ENCODE data around the gene ELAVL3.
"Not testable (repeated sequence)": the region's sequence is repeated elsewhere in the genome, so short reads cannot be mapped to it uniquely, and the experiment has no call there.

The ELAVL3 gene

DNA sequence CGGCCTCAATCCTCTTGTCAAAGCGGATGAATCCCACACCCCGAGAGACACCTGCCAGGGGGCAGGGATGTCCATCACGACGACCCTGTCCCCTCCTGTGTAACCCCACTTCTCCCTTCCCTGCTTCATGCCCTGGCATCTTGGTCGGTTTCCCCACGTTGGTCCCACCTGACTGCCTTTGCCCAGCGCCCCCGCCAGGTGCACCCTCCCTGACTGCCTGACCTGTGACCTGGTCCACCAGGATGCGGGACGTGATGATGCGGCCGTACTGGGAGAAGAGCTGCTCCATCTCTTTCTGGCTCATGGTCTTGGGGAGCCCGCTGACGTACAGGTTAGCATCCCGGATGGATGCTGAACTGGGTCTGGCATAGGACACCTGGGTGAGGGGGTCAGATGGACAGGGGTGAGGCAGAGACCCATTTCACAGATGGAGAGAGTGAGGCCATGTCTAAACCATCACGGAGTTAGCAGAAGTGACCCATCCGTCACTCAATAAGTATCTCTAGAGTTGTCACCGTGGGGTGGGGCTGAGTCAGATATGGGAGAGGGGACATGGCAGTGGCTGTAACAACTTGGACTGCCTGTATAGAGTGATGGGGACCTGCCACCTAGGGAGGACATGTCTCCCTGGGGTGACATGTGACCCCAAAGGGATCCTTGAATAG lies 22.5 kb downstream of the ELAVL3 start:
- DNase-seq: no peak

- no peak for DNase-seq
Measured at GRCh38 chr19:11457831-11458230, 23.0 kb downstream of the ELAVL3 start.

DNA sequence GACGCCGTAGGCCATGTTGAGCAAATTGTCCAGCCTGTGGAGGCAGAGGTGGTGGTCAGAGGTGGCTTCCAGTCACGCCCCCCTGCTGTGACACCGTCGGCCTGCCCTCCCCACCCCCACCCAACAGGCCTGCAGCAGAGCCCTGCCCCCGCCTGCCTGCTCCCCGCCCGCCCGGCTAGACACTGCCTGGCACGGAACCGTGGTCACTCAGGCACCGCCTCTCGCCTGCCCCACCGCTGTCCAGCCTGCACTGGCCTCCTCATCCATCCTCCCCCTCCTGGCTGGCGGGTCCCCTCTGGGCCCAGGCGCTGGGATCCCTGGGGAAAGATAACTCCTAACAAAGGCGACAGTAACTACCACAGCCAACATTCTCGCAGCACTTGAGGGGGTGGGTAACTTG lies 23.7 kb downstream of the ELAVL3 start:
- DNase-seq: no peak

DNA sequence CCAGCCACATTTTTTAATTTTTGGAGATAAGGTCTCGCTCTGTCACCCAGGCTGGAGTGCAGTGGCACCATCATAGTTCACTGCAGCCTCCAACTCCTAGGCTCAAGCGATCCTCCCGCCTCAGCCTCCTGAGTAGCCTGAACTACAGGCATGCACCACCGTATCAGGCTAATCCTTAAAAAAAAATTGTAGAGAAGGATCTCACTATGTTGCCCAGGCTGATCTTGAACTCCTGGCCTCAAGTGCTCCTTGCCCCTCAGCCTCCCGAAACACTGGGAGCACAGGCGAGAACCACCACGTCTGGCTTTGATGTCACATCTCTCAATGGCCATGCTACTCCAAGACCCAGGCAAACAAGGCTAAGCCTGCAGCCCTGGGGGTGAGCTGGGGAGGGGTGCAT lies 24.2 kb downstream of the ELAVL3 start:
- DNase-seq: no peak

DNA sequence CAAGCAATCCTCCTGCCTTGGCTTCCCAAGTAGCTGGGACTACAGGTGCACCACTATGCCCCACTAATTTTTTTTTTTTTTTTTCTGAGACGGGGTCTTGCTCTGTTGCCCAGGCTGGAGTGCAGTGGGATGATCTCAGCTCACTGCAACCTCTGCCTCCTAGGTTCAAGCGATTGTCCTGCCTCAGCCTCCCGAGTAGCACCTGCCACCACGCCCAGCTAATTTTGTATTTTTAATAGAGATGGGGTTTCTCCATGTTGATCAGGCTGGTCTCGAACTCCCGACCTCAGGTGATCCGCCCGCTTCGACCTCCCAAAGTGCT lies 25.7 kb downstream of the ELAVL3 start:
- DNase-seq: not testable (repeated sequence)

DNA sequence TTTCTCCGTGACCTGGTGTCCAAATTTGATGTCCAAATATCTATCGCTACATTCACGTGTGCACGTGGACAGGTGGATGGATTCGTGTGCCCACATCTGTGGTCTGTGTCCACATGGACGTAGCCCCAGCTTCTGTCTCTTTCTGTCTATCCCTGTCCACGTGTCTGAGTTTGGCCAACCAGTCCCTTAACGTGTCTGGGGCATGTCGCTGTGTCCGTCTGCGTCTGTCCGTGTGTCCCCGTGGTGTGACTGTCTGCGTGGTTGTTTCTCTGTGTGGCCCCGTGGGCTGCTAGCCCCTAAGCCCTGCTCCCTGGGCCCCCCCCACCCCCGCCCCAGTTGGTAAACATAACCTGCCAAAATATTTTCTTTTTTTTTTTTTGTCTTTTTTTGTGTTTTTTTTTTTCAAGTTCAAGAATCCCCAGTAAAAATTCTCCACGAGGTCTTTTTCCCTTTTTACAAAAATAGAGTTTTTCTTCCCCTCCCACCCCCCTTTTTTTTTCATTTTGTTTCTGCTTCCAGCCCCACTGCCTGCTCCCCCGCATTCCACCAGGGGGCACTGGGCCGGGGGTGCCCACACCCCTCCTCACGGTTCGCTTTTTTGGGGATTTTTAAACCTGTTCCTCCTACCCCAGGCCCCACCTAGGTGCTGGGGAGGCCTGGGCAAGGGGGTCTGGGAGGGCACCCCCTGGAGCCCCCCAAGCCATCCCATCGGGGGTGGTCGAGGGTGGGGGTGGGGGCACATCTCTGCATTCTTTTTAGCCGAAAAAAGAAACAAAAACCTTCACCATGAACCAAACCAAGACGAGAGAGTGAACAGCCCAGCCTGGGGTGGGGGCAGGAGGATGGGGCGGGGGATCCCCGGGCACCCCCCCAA lies 27.1 kb downstream of the ELAVL3 start:
- DNase-seq: peak in 1 of 2 donors; percentile 17

DNA sequence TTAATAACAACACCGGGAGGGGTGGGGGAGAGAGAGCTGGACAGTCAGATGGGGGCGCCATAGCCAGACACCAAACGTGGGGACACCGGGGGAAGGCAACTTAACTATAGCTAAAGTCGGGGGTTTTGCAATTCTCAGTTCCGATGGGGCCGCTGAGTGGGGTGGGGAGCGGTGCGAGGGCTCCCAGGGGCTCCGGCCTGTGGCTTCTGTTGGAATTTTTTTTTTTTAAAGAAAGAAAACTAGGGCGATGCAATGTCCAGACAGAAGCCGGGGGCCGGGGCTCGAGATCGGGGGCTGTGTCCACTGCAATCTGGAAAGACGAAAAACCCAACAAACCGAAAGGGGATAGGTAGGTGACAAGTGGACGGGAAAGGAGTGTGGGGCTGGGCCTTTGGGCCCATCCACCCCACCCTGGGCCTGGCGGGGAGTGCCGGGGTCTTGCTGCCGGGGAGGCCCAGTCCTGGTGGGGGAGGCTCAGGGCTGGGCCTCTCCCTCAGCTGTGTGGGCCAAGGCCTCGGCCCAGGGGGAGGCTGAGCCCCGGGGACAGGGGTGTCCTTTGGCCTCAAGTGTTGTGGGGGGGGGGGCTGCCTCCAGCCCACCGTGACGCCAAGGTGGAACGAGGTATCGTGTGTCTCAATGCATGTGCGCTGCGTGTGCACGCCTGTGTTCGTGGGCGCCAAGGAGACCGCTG lies 28.1 kb downstream of the ELAVL3 start:
- no peak for DNase-seq

GRCh38 chr19:11451871-11452619 lies 28.8 kb downstream of the ELAVL3 start:
- no peak for DNase-seq

- no peak for DNase-seq
Measured at GRCh38 chr19:11451327-11451870, 29.4 kb downstream of the ELAVL3 start.

DNA sequence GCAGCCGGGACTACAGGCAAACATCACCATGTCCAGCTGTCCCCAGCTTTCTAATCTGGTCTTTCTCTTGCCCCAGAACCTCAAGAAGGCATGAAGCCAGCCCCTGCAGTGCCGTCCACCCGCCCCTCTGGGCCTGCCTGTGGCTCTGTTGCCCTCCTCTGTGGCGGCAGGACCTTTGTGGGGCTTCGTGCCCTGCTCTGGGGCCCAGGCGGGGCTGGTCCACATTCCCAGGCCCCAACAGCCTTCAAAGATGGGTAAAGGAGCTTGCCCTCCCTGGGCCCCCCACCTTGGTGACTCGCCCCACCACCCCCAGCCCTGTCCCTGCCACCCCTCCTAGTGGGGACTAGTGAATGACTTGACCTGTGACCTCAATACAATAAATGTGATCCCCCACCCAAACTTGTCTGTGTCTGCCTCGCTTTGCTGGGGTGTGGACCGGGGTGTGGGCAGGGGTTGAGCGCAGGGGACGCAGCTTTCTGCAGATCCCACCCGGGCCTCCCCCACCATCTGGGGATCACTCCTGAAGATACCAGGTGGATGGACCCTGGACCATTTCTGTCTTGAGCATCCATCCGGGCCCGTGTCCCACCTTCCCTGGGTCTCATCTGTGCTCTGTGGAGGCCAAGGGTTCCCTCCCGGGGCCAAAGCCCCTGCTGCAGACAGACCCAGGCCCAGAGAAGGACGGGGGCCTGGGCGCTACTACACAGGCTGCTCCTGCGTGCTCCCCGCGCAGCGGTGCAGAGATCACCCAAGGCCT lies 30.1 kb downstream of the ELAVL3 start:
- no peak for DNase-seq

- DNase-seq: no peak
Measured at GRCh38 chr19:11448923-11449554, 31.8 kb downstream of the ELAVL3 start.

DNA sequence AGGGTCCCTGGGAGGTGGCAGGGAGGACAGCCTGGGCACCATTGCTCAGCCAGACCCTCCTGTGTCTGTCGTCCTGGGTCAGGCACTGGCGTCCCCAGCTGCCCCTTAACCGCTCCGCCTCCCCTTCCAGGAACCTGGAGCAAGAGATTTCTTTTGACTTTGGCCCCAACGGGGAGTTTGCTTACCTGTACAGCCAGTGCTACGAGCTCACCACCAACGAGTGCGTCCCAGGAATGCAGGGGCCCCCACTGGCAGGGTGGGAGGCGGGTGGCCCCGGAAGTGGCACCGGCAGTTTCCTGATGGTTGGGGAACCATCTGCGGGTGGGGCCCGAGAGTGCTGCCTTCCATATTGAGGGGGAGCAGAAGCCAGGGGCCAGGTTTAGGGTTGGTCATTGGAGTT lies 32.4 kb downstream of the ELAVL3 start:
- DNase-seq: no peak

GRCh38 chr19:11447347-11448262 lies 33.2 kb downstream of the ELAVL3 start:
- DNase-seq: no peak

DNA sequence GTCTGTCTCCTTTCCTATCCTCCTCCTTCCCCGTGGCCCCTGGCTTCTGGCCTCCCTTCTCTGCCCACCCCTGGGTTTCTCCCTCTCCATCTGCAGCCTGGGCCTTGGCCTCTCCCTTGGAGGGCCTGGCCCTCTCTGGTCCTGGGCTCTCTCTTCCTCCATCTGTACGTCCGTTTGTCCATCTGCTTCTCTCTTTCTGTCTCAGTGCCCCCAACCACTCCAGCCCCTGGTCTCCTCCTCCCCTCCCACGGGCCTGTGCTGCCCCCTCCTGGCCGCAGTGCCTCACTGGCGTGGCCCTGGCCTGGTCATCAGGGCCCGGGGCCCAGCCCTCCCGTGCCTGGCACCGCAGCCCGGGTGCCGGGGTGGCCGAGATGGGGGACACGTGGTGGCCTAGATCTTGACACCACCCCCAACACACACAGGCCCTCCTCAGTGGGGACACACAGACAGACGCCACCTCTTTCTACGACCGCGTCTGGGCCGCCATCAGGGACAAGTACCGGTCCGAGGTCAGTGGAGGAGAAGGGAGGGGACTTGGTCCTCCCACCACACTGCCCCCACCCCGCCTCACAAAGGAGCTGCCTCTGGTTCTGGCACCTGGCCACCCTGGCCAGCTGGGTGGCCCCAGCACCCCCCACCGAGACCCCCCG lies 34.1 kb downstream of the ELAVL3 start:
- DNase-seq: peak; percentile 28 to 48

GRCh38 chr19:11446271-11446651 lies 34.6 kb downstream of the ELAVL3 start:
- DNase-seq: no peak

GRCh38 chr19:11445141-11445540 lies 35.7 kb downstream of the ELAVL3 start:
- DNase-seq: no peak

GRCh38 chr19:11444059-11444458 lies 36.8 kb downstream of the ELAVL3 start:
- DNase-seq: no peak

DNA sequence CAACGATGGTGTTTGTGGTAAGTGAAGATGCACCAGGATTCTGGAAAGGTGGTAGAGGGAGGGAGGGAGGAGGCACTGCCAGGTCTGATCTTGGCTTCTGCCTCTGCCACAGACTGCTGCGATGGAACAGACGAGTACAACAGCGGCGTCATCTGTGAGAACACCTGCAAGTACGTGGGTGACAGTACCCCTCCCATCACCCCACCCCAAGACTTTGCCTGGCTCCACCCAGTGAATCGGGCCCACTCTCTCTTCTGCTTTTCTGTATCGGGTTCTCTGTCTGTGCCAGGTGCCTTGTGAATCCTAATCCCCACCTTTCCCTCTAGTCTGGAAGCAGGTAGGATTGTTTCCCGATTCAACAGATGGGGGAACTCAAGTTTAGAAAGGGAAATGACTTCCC lies 42.9 kb downstream of the ELAVL3 start:
- DNase-seq: no peak

DNA sequence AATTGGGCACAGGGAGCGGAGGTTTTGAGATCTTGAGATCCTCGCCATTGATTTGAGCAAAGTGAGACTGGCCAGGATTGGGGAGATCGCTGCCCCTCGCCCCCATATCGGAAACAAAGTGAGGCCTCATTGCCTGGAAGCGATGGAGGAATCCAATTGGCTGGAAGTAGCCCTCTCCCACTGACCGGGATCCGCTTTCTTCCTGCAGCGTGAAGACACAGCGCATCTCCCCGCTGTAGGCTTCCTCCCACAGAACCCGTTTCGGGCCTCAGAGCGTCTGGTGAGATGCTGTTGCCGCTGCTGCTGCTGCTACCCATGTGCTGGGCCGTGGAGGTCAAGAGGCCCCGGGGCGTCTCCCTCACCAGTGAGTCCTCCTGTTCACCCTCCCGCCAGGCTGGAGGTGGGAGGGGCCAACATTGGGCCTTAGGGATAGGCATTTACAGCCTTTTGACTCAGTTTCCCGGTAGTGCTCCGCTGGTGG lies 45.0 kb downstream of the ELAVL3 start:
- no peak for DNase-seq

Measured in stimulated activated CD4-positive, alpha-beta T cell treated with anti-CD3 and anti-CD28 coated beads, Interleukin-2, amount 100 ng/mL, for 48 hours (primary cell).